GM21619 (cell line): Measurements from ENCODE around the gene REXO4.
A peak's percentile ranks its signal among the peaks of the same experiment; 100 is the strongest.

ENCODE experiments used
- ATAC-seq: cut with Tn5 transposase; IDR thresholded peaks from one replicate; pipeline ENCODE4 v1.9.1; 2021; ENCODE audit not compliant: unreplicated experiment

Gene REXO4

DNA sequence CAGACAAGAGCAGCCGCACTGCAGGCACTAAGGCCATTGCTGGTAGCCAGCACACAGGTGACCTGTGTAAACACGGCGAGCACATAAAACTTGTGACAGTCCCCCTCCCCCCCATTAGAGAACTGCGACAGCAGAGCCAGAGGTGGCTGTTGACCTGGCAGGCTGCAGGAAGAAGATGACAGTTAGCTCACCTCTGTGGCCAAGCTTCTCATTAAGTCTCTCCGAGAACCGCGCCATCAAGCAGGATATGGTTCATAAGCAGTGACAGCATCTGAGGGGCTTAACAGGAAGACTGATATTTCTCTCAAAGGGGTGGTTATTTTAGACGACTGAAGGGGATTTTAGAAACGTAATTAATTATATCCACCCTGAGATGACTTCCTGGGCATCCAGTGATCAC lies 47.1 kb downstream of the REXO4 start:
- no peak for ATAC-seq

DNA sequence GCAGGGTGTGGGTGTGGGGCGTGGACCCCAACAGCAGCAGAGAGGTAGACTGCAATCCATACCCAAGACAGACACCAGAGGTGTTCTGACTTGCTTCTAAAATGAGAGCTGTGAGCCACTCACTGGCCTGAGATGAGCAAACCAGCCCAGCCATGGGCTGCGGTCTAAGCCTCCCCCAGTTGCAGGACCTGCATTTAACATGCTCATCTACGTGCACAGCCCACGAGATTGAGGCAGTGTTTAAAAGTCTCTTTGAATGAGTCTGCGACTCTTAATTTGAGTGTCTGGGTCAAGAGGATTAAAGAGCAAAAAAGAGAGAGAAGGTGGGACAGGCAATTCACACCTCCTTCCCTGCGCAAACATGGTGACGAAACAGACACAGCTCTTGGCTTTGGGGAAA lies 47.9 kb downstream of the REXO4 start:
- no peak for ATAC-seq

DNA sequence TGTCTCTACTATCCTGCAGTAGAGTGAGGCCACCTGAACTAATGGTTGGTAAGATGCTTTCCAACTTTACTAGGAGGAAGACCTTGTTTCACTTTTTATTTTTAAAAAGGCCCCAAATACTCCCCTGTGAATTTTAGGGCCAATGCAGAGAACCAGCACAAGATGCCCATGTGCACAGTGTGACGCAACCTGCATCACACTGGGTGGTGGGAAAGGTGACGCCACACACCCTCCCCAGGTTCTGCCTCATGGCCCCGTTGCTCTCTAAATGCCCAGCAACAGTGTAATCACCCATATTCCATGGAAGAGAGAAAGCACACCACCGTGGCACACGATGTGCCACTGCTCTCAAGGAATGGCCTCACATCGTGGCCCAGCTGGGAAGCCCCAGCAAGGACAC lies 48.4 kb downstream of the REXO4 start:
- ATAC-seq, result no peak

DNA sequence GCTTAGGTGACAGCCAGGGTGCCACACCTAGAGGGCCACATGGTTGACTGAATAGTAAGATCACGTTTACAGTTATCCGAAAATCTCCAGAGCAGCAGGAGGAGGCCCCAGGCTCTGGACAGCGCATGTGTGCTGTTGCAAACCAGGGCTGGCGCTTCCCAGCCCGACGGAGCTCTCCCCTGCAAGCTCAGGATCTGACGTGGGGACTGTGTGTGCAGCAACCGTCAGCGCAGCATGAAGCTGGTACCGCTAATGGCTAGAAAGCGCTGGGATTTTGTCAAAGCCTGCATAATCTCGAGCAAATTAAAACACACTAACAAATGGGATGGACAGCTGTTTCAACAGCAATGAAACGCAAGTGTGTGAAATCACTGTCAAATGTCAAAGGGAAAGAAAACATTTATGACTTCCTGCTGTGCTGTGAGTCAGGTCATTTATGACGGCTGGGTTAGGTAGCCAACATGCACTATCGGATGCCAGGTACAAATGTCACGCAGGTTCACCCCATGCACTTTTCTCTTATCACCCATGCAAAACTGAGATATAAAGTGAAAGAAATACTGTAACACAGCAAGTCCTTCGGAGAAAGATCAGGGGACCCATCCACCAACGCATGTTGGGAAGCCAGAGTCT lies 49.4 kb downstream of the REXO4 start:
- ATAC-seq, result no peak

DNA sequence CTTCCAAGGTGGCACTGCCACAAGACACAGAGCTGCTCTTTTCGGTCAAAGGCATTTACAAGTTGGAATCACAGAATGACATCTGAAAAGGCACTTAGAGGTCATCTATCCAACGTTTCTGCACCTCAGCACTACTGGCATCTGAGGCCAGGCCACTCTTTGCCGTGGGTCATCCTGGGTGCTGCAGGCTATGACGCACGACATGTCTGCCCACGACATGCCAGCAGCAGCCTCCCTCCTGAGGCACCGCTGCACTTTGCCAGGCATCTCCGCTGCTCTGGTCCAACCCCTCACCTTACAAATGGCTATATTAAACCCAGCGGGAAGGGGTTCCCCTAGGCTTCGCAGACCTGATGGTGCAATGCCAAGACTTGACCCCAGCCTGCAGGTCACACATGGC lies 50.0 kb downstream of the REXO4 start:
- no peak for ATAC-seq

DNA sequence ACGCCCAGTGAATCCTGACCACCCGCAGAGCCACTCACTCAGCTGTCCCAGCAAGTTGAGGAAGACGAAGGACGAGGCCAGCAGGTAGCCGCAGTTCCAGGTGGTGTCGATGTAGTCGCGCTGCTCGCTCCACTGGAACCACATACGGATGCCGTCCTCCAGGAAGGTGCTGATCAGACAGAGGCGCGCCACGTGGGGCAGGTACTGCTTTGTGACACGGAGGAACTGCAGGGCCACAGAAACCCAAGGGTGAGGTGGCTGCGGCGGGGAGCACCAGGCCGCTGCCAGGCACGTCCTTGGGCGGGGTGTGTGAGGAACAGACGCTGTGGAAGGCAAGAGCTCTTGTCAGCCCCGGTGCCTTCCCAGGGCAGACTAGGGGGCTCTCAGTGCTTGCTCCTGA lies 50.6 kb downstream of the REXO4 start:
- no peak for ATAC-seq

DNA sequence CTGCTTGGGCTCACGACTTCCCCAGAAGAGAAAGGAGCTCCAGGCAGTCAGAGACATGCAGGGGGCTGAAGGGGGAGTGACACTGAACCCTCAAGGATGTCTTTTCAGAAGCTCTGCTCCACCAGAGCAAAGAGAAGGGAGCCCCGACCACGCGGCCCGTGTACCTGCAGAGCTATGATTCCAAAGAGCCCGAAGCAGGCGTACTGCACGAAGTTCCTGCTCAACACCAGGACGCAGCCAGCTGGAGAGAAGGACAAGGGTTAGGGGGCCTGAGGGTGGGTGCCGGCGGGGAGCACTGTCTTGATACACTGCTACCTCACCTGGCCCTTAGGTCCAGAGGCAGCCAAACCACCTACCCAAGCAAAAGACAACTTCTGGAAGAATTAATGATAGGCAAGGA lies 51.4 kb downstream of the REXO4 start:
- no peak for ATAC-seq

DNA sequence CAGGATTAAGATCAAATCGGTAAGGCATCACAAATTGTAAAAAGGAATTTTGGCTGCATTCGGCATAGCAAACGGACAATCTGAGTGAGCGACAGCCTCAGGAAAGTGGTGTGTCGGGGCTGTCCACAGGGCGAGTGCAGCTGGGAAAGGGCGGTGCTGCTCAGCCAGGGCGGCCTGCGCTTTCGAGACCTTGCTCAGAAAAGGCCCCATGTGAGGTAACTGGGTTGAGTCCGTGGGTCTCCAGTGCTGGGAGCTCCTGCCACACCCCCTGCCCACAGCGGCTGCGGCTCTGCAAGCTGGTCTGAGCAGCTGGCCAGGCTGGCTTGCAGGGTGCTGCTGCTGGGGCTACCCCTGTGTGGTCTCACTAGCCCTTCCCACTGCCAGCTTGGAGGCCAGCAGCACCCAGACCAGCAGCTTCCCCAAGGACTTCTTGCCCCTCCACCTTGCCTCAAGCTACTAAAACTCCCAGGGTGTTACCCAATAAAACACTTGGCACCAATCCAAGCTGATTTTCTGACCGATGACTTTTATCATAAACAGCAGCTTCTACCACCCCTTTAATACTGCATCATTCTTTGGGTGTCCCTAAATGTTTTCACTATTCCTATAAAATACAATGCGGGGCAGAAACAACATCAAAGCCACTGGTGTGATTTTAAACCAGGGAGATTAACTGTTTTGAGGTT lies 55.3 kb downstream of the REXO4 start:
- ATAC-seq, result no peak

DNA sequence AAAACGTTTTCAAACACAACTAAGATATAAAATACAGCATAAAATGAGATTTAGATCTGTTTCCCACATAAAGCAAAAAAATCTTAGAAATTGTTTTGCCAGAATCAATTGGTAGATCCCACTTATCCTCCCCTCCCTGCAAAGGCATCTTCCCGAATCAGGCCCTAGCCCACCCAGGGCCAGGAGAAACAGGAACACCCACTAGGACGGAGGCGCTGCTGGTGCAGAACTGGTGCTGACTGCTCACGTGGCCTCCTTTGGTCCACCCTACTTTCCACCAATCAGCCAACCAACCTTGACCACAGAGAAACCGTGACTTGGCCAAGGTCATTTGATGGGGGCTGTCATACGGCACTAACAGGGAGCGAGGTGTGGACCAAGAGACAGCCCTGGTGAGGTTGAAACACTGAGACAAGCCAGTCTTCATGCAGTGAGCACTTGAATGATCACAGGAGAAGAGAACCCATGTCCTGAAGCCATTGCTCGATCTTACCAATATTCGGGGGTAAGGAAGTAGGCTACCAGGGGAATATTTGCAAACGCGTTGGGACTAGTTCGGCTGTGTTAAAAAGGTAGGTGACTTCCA lies 56.2 kb downstream of the REXO4 start:
- ATAC-seq, result no peak

DNA sequence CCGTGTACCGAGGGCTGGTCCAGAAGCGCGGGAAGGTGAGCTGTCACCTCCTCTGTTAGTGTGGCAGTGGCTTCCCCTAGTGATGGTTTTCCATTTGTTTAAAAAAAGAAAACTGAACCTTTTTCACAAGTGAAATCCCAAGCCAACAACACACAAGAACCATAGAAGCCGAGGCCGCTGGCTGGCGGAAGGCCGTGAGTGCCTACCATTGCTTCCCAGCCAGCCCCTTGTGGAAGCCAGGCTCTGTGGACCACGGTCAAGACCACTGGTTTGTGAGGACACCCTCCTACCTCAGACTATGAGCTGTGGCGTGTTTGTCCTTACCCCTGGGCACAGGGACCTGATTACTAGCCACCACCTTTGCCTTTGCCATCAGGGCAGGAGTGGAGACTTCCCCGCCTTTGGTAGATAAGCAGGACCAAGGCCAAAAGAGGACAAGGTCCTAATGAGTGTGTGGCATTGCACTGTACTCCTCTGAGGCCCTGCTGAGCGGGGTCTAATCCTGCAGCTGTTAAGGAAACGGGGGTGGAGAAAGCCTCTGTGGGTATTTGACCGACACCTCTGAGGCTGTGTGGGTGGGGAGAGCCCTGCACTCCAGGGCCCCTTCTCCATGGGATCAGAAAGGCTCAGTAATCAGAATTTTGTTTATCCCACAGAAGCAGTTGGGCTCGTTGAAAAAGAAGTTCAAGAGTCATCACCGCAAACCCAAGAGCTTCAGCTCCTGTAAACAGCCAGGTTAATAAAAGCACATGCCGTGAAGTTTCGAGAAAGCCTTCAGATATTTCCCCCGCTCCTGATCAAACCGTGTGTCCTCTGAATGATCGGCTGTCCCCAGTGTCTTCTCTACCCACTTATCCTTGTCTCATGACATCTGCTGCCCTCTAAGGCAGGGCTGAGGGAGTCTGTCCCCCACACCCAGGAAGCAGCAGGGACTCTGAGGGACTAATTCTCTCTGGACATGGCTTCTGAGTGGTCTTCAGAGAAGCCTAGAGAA lies 57.1 kb downstream of the REXO4 start:
- no peak for ATAC-seq

DNA sequence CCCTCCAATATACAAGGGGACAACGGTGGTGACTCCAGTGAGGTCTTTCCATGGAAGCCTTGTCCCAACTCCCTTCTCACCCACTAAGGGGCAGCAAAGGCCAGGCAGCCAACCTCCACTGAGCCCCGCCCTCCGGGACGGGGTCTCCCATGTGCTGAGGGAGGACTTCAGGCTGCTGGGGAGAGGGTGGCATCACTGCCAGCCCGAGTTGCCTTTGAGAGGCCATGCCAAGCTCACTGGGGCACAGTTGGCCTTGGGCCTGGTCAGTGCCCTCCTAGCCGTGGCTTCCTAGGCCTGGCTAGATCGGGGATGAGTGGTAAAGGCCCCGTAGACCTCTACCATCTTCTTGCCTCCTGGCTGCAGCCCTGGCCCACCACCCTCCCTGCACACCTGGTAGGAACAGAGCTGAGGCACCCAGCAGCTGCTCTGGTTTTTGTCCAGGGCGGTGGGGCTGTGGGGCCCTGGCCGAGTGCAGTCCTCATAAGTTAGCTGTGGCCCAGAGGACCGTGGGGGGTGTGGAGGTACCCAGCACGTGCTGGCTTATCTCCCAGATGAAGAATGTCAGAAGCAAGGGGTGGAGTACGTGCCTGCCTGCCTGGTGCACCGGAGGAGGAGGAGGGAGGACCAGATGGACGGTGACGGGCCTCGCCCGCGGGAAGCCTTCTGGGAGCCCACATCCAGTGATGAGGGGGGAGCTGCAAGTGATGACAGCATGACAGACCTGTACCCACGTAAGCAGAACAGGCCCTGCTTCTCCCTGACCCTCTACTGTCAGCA lies 58.2 kb downstream of the REXO4 start:
- ATAC-seq, result no peak

DNA sequence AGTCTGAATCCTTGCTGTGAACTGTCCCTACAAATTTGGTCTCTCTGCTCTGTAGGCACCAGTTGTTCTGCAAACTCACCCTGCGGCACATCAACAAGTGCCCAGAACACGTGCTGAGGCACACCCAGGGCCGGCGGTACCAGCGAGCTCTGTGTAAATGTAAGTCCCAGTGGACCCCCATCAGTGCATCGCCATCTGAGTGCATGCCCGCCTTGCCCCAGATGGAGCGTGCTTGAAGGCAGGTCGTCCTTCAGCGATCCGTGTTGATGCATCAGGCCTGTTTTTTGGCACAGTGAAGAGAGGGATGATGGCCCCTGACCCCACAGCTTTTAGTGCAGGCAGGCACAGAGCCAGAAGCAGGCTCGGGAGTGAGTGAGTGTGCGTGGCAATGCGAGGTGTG lies 60.2 kb downstream of the REXO4 start:
- ATAC-seq, result no peak

DNA sequence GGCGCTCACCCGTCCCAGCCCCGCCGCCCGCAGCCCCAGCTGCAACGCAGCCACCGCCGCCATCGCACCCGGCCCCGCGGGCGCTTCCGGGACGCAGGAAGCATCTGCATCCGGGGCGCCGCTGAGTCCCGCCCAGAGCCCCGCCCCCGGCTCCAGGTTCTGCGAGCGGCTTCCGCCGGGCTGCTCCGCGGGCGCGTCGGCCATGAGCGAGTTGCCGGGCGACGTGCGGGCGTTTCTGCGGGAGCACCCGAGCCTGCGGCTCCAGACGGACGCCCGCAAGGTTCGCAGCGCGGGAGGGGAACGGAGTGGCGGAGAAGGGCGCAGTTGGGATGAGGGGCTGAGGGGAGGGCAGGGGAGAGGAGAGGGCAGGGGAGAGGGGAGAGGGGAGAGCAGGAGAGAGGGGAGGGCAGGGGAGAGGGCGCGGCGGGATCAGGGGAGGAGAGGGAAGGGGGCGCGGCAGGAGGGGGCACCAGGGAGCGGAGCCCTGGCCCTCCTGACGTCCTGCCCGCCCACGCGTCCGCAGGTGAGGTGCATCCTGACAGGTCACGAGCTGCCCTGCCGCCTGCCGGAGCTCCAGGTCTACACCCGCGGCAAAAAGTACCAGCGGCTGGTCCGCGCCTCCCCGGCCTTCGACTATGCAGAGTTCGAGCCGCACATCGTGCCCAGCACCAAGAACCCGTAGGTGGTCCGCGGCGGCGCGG lies 61.3 kb downstream of the REXO4 start, which contains the start of the genes SURF1 and SURF2:
Gene SURF1, minus strand, starts transcription at position 97 of the 701 bp plus-strand sequence. Its CDS starts 34 bp downstream, at position 63.
Gene SURF2, plus strand, starts transcription at position 160 of the 701 bp plus-strand sequence. Its CDS starts 43 bp downstream, at position 203.
- peak; percentile 66 for ATAC-seq
